ENCODE results near the gene PROSER2.

Gene PROSER2

DNA sequence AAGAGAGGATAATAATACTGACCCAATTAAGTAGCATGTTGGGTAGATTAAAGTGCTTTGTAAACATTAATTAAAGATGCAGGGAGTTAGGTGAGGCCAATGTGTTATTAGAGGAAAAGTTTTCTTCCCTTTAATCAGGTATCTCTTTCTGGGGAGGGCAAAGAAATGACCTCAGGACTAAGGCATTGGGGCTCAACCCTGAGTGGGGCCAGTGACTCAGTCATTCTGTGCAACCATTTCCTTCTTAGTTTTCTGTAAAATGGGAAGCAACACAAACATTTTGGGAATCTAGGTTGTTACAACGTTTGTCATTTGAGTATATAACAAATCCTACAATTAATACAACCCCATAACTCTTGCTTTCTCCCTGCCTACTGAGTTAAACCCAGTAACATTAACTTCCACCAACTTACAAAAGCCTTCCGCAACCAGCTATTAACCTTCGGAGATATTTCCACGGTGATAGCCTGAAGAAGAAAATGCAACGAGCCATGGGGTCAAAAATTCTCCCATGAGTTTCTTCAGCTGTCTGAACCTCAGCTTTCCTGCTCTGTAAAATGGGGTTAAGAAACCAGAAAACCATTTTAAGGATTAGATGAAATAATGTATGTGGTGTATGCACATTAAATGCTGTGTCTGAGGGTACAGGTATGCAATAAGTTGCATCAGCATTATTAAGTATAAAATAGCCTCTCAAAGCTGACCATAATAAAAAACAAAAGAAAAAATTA is 965 bp upstream of the PROSER2 start:
- no peak for ATAC-seq
- TF ChIP-seq ZNF565 (CRISPR knock-in tag; conservative IDR thresholded peaks at IDR 0.05; ENCODE audit: low read depth) (no peak), ZNF8 (CRISPR knock-in tag; IDR thresholded peaks at IDR 0.05) (no peak), TOX (CRISPR knock-in tag; IDR thresholded peaks at IDR 0.05; ENCODE audit: borderline replicate concordance) (no peak), ZFP3 (CRISPR knock-in tag; IDR thresholded peaks at IDR 0.05) (no peak), RARB (CRISPR knock-in tag; IDR thresholded peaks at IDR 0.05) (no peak), ZFP30 (CRISPR knock-in tag; IDR thresholded peaks at IDR 0.05) (no peak), TCF4 (CRISPR knock-in tag; IDR thresholded peaks at IDR 0.05; ENCODE audit: borderline replicate concordance) (no peak)

DNA sequence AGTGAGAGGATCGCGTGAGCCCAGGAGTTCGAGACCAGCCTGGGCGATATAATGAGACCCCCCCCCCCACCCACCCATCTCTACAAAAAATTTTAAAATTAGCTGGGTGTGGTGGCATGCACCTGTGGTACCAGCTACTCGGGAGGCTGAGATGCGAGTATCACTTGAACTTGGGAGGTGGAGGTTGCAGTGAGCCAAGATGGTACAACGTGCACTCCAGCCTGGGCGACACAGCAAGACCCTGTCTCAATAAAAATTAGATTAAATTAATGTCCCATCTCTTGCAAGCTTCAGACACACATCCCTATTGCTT is 391 bp upstream of the PROSER2 start:
- no peak for TF ChIP-seq RARB (CRISPR knock-in tag; IDR thresholded peaks at IDR 0.05)
- TF ChIP-seq GLIS3 (CRISPR knock-in tag; IDR thresholded peaks at IDR 0.05) = no peak
- TF ChIP-seq ZNF70 (CRISPR knock-in tag; IDR thresholded peaks at IDR 0.05) = no peak
- TF ChIP-seq ZC3H10 (CRISPR knock-in tag; IDR thresholded peaks at IDR 0.05) = no peak
- no peak for TF ChIP-seq ESRRG (CRISPR knock-in tag; IDR thresholded peaks at IDR 0.05)
- no peak for TF ChIP-seq ZNF565 (CRISPR knock-in tag; conservative IDR thresholded peaks at IDR 0.05; ENCODE audit: low read depth)
- no peak for TF ChIP-seq TCF4 (CRISPR knock-in tag; IDR thresholded peaks at IDR 0.05; ENCODE audit: borderline replicate concordance)
- TF ChIP-seq, protein P1, sequence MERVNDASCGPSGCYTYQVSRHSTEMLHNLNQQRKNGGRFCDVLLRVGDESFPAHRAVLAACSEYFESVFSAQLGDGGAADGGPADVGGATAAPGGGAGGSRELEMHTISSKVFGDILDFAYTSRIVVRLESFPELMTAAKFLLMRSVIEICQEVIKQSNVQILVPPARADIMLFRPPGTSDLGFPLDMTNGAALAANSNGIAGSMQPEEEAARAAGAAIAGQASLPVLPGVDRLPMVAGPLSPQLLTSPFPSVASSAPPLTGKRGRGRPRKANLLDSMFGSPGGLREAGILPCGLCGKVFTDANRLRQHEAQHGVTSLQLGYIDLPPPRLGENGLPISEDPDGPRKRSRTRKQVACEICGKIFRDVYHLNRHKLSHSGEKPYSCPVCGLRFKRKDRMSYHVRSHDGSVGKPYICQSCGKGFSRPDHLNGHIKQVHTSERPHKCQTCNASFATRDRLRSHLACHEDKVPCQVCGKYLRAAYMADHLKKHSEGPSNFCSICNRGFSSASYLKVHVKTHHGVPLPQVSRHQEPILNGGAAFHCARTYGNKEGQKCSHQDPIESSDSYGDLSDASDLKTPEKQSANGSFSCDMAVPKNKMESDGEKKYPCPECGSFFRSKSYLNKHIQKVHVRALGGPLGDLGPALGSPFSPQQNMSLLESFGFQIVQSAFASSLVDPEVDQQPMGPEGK (CRISPR knock-in tag; IDR thresholded peaks at IDR 0.05; ENCODE audit: borderline replicate concordance) = no peak
- no peak for TF ChIP-seq ZFP3 (CRISPR knock-in tag; IDR thresholded peaks at IDR 0.05)
- no peak for TF ChIP-seq ISL1 (CRISPR knock-in tag; IDR thresholded peaks at IDR 0.05)
- ATAC-seq = no peak

DNA sequence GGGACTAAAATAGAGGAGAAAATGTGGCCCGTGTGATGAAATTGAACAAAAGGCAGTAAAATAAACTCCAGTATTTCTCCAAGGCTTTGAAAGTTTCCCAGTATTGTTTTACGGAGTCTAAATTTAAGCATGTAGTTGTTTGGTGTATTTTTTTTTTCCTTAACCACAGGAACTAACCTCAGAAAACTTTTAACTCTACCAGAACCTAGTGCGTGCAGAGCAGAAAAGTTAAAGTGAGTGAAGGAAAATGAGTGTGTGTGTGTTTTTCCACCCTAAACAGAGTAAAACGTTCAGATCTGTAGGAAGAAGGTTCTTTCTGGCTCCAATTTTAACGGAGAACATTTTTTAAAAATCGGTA is 812 bp downstream of the PROSER2 start:
- ATAC-seq = no peak; the same call in 2 of the 3 replicates
- TF ChIP-seq, protein P2, sequence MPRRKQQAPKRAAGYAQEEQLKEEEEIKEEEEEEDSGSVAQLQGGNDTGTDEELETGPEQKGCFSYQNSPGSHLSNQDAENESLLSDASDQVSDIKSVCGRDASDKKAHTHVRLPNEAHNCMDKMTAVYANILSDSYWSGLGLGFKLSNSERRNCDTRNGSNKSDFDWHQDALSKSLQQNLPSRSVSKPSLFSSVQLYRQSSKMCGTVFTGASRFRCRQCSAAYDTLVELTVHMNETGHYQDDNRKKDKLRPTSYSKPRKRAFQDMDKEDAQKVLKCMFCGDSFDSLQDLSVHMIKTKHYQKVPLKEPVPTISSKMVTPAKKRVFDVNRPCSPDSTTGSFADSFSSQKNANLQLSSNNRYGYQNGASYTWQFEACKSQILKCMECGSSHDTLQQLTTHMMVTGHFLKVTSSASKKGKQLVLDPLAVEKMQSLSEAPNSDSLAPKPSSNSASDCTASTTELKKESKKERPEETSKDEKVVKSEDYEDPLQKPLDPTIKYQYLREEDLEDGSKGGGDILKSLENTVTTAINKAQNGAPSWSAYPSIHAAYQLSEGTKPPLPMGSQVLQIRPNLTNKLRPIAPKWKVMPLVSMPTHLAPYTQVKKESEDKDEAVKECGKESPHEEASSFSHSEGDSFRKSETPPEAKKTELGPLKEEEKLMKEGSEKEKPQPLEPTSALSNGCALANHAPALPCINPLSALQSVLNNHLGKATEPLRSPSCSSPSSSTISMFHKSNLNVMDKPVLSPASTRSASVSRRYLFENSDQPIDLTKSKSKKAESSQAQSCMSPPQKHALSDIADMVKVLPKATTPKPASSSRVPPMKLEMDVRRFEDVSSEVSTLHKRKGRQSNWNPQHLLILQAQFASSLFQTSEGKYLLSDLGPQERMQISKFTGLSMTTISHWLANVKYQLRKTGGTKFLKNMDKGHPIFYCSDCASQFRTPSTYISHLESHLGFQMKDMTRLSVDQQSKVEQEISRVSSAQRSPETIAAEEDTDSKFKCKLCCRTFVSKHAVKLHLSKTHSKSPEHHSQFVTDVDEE (CRISPR knock-in tag; IDR thresholded peaks at IDR 0.05) = no peak
- TF ChIP-seq, protein P3, sequence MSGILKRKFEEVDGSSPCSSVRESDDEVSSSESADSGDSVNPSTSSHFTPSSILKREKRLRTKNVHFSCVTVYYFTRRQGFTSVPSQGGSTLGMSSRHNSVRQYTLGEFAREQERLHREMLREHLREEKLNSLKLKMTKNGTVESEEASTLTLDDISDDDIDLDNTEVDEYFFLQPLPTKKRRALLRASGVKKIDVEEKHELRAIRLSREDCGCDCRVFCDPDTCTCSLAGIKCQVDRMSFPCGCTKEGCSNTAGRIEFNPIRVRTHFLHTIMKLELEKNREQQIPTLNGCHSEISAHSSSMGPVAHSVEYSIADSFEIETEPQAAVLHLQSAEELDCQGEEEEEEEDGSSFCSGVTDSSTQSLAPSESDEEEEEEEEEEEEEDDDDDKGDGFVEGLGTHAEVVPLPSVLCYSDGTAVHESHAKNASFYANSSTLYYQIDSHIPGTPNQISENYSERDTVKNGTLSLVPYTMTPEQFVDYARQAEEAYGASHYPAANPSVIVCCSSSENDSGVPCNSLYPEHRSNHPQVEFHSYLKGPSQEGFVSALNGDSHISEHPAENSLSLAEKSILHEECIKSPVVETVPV (CRISPR knock-in tag; IDR thresholded peaks at IDR 0.05) = no peak
- TF ChIP-seq GLIS3 (CRISPR knock-in tag; IDR thresholded peaks at IDR 0.05) (no peak), OSR1 (CRISPR knock-in tag; IDR thresholded peaks at IDR 0.05) (no peak), BACH2 (CRISPR knock-in tag; IDR thresholded peaks at IDR 0.05; ENCODE audit: borderline replicate concordance) (no peak), PPARA (CRISPR knock-in tag; IDR thresholded peaks at IDR 0.05; ENCODE audit: borderline replicate concordance) (no peak), ZFP3 (CRISPR knock-in tag; IDR thresholded peaks at IDR 0.05) (no peak)
- TF ChIP-seq, protein P4, sequence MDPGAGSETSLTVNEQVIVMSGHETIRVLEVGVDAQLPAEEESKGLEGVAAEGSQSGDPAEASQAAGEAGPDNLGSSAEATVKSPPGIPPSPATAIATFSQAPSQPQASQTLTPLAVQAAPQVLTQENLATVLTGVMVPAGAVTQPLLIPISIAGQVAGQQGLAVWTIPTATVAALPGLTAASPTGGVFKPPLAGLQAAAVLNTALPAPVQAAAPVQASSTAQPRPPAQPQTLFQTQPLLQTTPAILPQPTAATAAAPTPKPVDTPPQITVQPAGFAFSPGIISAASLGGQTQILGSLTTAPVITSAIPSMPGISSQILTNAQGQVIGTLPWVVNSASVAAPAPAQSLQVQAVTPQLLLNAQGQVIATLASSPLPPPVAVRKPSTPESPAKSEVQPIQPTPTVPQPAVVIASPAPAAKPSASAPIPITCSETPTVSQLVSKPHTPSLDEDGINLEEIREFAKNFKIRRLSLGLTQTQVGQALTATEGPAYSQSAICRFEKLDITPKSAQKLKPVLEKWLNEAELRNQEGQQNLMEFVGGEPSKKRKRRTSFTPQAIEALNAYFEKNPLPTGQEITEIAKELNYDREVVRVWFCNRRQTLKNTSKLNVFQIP (CRISPR knock-in tag; IDR thresholded peaks at IDR 0.05; ENCODE audit: borderline replicate concordance, low read depth) = no peak

DNA sequence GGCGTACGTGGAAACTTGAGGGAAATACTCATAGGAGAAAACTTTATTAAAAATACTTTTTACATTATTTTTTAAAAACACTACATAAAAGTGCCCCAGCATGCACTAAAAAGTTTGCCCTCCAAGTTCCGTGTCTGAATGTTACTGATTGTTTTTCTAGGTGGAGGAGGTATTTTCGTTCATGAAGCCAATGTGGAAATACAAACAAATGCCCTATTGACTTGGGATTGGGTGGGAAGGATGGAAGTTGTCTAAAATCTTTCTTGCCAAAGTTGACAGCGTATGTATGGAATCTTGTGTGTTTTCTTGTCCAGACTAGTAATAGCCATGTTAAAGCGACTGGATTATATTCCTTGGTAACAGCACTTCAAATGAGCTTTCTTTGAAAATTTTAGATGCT is 1.2 kb downstream of the PROSER2 start:
- ATAC-seq = no peak

DNA sequence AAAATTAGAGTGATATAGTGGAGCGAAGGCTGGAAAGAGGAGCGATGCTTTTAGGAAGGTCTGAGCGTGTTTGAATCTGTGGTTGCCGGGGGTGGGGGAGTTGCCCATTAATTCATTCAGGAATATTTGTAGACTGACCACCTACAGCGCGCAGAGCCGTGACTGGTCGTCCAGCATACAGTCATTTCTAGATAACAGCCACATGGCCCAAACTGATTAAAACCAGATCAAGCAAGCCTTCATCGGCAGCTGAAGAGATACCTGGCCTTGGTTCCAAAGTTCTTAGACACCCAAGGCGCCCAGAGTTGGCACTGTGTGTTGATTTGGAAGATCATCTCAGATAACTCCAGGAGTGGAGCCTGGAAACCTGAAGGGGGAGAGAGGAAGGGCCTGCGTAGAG is 1.7 kb downstream of the PROSER2 start:
- ATAC-seq = peak; percentile 9; the same call in 2 of the 3 replicates
- peak; percentile 73 for TF ChIP-seq TCF4 (CRISPR knock-in tag; IDR thresholded peaks at IDR 0.05; ENCODE audit: borderline replicate concordance)
- TF ChIP-seq, protein P1 (CRISPR knock-in tag; IDR thresholded peaks at IDR 0.05; ENCODE audit: borderline replicate concordance) = no peak

More for the DNA sequence above, 1.2 kb downstream of the PROSER2 start:
- TF ChIP-seq ISL1 (CRISPR knock-in tag; IDR thresholded peaks at IDR 0.05) = no peak
